Body of pancreas (tissue), 4 donors: ENCODE measurements around the gene SEMA6B. TPM values are rescaled to one million over a fixed set of nuclear protein-coding genes. Genes with fewer than 3 reads are reported as not detected.

Experiments
- ATAC-seq: fragments of 150-250 bp; one replicate; pipeline ENCODE4 v1.9.1; 2016
- DNase-seq, 4 donors: peaks; one replicate each; pipeline ENCODE4 v3.0.0-alpha.2; 2019
- H3K27ac ChIP-seq, 4 donors: fragments of 200-600 bp; sonication (generic); 1 replicate in 3 of 4; 2 replicates in 1 of 4; pipeline versions ENCODE4 v1.5.1 to v1.6.1; 2016 to 2019; ENCODE audit warnings: mild to moderate bottlenecking in 1 of 4, mixed read lengths in 1 of 4, moderate library complexity in 1 of 4
- H3K27me3 ChIP-seq, 2 donors: fragments of 200-600 bp; sonication (generic); one replicate each; pipeline ENCODE4 v1.6.0; 2016; ENCODE audit warnings: mild to moderate bottlenecking in 1 of 2
- H3K36me3 ChIP-seq, 2 donors: fragments of 200-600 bp; sonication (generic); replicated peaks in 1 of 2; 2 replicates each; pipeline ENCODE4 v1.5.1; 2016; ENCODE audit warnings: low read depth in 2 of 2; ENCODE audit not compliant: insufficient read depth in 1 of 2
- H3K4me1 ChIP-seq: fragments of 200-600 bp; sonication (generic); one replicate; pipeline ENCODE4 v1.6.0; 2016
- H3K4me3 ChIP-seq, 2 donors: fragments of 200-600 bp; sonication (generic); 1 replicate in 1 of 2; 2 replicates in 1 of 2; pipeline ENCODE4 v1.5.1; 2016 to 2019
- H3K9me3 ChIP-seq, 3 donors: fragments of 200-600 bp; sonication (generic); 1 replicate in 2 of 3; 2 replicates in 1 of 3; pipeline ENCODE4 v1.5.1; 2016
- CTCF ChIP-seq, 7 experiments: fragments of 450-650 bp in 4 of 7; fragments of 200-600 bp in 3 of 7; sonication (generic) in 3 of 7; IDR thresholded peaks; one replicate each; pipeline ENCODE4 v1.5.1; 2016 to 2019; ENCODE audit warnings: antibody characterized with exemption in 7 of 7
- POLR2A ChIP-seq, 3 donors: fragments of 450-650 bp; IDR thresholded peaks; one replicate each; pipeline ENCODE4 v1.6.1; 2016; ENCODE audit warnings: antibody characterized with exemption in 3 of 3, mild to moderate bottlenecking in 2 of 3
- WGBS, 2 donors: methylation state at CpG; one replicate each; pipeline ENCODE4 v1.1.5; 2017; 5-methylcytosine and 5-hydroxymethylcytosine counted together
- intact Hi-C: fragments of 100-400 bp; cut with DNase I; formaldehyde crosslinking; loops from one replicate; pipeline ENCODE4 v1.15.1; 2023
- total RNA-seq, 2 donors: library from RNA; depleted of rRNA; stranded (reverse); fragments of >200 nt; gene quantifications; one replicate each; pipeline ENCODE4 v1.1.0, GENCODE V29; 2016

Gene SEMA6B
- total RNA-seq, 2 donors from 2014 or later = 6.0 to 11.5 TPM

- 87 to 95% methylated on average over 21 to 41 of the region's 41 CpGs for WGBS, 2 donors
- H3K9me3 ChIP-seq = no peaks in the 10 kb centered on the region
- no peaks in the 10 kb centered on the region for H3K27me3 ChIP-seq
- peaks cover 9 to 12% of the 10 kb centered on the region in 2 donors for H3K36me3 ChIP-seq
- intact Hi-C loops = no loop called here
- no peak for DNase-seq
- no peak for ATAC-seq
- H3K27ac ChIP-seq = no peak overlapping the region
- no peak overlapping the region for H3K4me3 ChIP-seq
- H3K4me1 ChIP-seq = no peaks in the 10 kb centered on the region
- TF ChIP-seq POLR2A (IDR thresholded peaks at IDR 0.05) (no peak), CTCF (IDR thresholded peaks at IDR 0.05) (no peak)
These were observed 66.2 kb downstream of the SEMA6B start for GRCh38 chr19:4493104-4493928.

Other genes with a start within 250 kb of the SEMA6B start
- gene STAP2, start 220.9 kb downstream of the SEMA6B start, total RNA-seq = 10 to 100 TPM; 17.9 to 31.0 TPM
- gene MPND, start 216.1 kb downstream of the SEMA6B start, total RNA-seq = 1 to 10 TPM in 1 of 2 donors, under 1 TPM in 1; 0.99 to 7.5 TPM
- 10 to 100 TPM; 20.4 to 22.6 TPM for gene SH3GL1, start 159.1 kb downstream of the SEMA6B start, total RNA-seq
- 1 to 10 TPM; 3.4 to 6.3 TPM for gene CHAF1A, start 157.0 kb downstream of the SEMA6B start, total RNA-seq
- gene UBXN6, start 101.9 kb downstream of the SEMA6B start, total RNA-seq = 100 to 1,000 TPM in 1 of 2 donors, 10 to 100 TPM in 1; 64.6 to 107 TPM
- 10 to 100 TPM; 24.9 to 33.6 TPM for gene HDGFL2, start 87.4 kb downstream of the SEMA6B start, total RNA-seq
- 100 to 1,000 TPM in 1 of 2 donors, 10 to 100 TPM in 1; 18.9 to 125 TPM for gene PLIN4, start 41.2 kb downstream of the SEMA6B start, total RNA-seq
- 100 to 1,000 TPM in 1 of 2 donors, 10 to 100 TPM in 1; 72.9 to 132 TPM for gene PLIN5, start 24.5 kb downstream of the SEMA6B start, total RNA-seq
- 10 to 100 TPM in 1 of 2 donors, 1 to 10 TPM in 1; 8.8 to 21.1 TPM for gene LRG1, start 19.6 kb downstream of the SEMA6B start, total RNA-seq
- 1 to 10 TPM; 3.4 to 5.3 TPM for gene TNFAIP8L1, start 79.8 kb upstream of the SEMA6B start, total RNA-seq
- 10 to 100 TPM; 42.5 to 50.1 TPM for gene MYDGF, start 110.7 kb upstream of the SEMA6B start, total RNA-seq
- 100 to 1,000 TPM in 1 of 2 donors, 10 to 100 TPM in 1; 44.6 to 130 TPM for gene DPP9, start 164.2 kb upstream of the SEMA6B start, total RNA-seq
- gene FEM1A, start 232.1 kb upstream of the SEMA6B start, total RNA-seq = 10 to 100 TPM in 1 of 2 donors, 1 to 10 TPM in 1; 8.0 to 20.4 TPM